Stimulated activated CD8-positive, alpha-beta memory T cell treated with anti-CD3 and anti-CD28 coated beads, Interleukin-4, amount 100 ng/mL, for 4 hours (primary cell): ENCODE data around the gene CHURC1.

Source experiments
- DNase-seq, 2 donors: peaks; one replicate each; pipeline ENCODE4 v3.0.0-alpha.2; 2020; ENCODE audit warnings: low read depth in 2 of 2, low spot score in 1 of 2

Gene CHURC1

GRCh38 chr14:64954491-64955240 is 40.4 kb downstream of the CHURC1 start:
- DNase-seq: no peak

GRCh38 chr14:64955297-64955696 is 41.0 kb downstream of the CHURC1 start:
- DNase-seq: no peak

GRCh38 chr14:64956697-64957406 is 42.6 kb downstream of the CHURC1 start:
- DNase-seq: no peak

DNA sequence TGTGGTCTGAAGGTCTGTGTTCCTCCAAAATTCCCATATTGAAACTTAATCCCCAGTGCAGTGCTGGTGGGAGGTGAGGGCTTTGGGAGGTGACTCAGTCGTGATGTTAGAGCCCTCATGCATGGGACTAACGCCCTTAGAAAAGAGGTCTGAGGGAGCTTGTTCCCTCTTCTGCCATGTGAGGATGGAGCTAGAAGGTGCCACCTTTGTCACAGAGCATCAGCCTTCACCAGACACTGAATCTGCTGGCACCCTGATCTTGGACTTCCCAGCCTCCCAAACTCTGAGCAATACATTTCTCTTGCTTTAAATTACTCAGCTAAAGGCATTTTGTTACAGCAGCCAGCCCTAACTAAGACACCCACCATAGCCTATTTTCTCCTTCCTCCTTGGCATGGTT is 43.9 kb downstream of the CHURC1 start:
- no peak for DNase-seq

GRCh38 chr14:64958743-64959142 is 44.5 kb downstream of the CHURC1 start:
- DNase-seq: no peak

- no peak for DNase-seq
Observed at GRCh38 chr14:64960762-64961276, 46.6 kb downstream of the CHURC1 start.

- DNase-seq: no peak
Observed at GRCh38 chr14:64963611-64964010, 49.4 kb downstream of the CHURC1 start.

DNA sequence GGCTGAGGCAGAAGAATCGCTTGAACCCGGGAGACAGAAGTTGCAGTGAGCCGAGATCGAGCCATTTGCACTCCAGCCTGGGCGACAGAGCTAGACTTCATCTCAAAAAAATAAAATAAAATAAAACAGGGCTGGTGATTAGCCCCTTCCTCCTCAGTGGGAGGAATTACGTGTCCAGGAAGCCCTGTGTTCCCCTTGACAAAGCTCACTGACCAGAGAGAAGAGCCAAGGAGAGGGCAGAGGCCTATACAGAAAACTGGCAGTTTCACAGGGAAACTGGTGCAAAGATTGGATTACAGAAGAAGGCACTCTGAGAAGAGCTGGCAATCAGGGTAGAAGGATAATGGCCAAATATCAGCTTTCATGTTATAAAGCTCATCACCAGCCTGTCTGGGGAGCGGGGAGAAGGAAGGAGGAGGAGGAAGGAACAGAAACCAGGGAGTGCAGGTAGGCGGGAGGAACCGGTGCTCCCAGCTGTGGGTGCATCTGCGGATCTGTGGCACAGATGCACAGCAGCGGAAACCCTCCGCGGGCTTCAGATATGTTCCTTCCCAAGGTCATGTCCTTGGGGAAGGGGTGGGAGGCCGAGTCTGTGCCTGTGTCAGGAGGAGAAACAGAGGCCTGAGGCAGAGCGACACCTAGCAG is 51.2 kb downstream of the CHURC1 start:
- no peak for DNase-seq

- no peak for DNase-seq
Observed at GRCh38 chr14:64966976-64967375, 52.7 kb downstream of the CHURC1 start.

- no peak for DNase-seq
Observed at GRCh38 chr14:64968167-64968566, 53.9 kb downstream of the CHURC1 start.

DNA sequence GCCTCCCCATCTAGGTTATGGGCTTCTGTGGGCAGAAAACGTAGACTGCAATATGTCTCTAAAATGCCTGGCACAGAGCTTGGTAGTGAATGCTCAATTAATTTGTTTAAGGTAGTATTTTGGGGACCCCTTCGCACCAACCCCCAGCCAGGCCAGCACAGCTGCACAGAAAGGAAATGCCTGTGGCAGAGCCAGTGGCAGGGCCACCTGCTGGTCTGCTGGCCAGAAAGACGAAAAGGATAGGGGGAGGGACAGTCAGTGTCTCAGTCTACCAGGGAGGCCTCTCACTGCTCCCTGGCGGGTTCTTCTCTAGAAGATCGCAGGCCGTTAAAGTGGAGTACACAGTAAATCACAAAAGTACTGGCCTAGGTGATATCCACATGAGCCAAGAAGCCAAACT is 54.4 kb downstream of the CHURC1 start:
- DNase-seq: no peak

DNA sequence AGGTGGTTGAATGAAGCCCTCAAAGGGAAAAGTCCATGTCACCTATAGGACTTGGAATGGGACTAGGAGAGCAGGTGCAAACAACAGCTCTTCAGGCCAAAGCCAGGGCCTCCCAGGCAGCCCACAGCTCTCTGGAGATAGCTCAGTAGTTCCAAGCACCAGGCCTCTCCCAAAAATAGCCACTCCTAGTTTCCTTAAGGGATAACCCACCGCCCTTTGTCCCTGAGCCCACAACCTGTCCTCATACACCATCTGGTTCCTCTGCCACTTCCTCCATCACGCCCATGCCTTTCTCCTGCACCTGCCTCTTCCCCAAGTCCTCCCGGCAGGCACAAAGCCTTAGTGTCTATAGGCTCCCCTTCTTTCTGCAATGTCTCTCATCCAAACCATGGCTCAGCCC is 55.8 kb downstream of the CHURC1 start:
- DNase-seq: no peak

- no peak for DNase-seq
Observed at GRCh38 chr14:64970776-64971477, 56.7 kb downstream of the CHURC1 start.

DNA sequence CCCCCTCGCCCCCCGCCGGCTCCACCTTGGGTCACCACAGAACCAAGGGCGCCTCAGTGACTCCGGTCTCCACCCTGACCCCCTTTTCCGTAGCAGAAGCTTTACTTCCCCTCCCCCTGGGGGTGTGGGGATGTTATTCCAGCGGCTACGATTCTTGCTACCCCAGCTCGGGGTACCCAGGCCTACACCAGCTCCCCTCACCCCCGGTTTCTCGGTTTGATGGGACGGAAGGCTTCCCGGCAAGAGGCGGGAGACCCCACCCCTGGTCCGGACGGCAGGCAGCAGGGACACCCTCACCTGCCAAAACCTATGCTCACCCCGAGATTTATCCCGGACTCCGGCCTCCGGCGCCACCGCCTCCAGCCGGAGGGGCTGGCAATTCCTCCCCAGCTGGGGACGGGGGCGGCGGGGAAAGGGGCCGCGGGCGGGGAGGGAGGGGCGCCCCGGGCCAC is 57.3 kb downstream of the CHURC1 start:
- DNase-seq: no peak

- DNase-seq: peak in 1 of 2 donors; percentile 16
Observed at GRCh38 chr14:64971943-64972791, 57.9 kb downstream of the CHURC1 start, which contains the start of gene RAB15. Gene RAB15, minus strand, starts transcription at chr14:64972336. Its CDS starts 260 bp downstream, at chr14:64972076.

DNA sequence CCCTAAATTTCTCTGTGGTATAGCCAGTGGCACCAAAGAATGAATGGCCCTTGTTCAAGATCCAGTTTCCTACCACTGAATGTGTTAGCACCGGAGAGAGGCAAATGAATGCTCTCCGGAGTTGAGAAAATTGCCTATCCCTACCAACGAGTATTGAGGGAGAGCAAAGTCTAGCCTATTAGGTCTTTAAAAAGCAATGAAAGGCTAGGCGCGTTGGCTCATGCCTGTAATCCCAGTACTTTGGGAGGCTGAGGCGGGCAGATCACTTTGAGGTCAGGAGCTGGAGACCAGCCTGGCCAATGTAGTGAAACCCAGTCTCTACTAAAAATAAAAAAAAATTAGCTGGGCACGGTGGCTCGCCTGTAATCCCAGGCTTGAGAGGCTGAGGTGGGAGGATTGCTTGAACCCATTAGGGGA is 58.8 kb downstream of the CHURC1 start:
- DNase-seq: no peak

DNA sequence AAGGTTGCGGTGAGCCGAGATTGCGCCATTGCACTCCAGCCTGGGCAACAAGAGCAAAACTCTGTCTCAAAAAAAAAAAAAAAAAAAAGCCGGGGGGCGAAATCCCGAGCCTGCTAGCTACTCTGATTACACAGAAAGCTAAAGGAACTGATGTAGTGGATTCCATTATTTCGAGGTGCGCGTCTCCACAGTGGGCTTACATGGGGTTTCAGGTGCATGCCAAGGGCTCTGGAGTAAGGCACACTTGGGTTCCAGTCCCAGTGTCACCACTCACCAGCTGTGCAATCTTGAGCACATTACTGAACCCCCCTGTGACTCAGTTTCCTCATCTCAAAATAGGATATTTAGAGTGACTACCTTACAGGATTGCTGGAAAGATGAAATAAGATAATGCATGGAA is 59.6 kb downstream of the CHURC1 start:
- no peak for DNase-seq

DNA sequence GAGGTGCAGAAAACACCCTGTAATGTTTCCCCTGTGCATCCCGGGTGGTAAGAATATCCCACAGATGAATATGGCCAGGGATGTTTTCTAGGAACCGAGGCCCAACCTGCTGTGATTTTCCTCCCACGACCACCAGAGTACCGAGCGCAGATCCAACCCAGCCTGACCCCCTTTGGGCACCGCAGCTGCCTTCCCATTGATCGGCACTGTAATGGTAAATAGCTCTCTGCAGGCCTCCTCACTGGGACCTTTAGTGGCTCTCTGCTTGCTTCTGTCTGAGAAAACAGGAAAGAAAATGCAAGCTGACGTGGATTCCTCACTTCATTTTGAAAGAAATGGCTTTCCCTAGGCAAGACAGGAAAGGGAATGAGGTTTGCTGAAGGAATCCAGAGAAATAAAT is 60.3 kb downstream of the CHURC1 start:
- no peak for DNase-seq

GRCh38 chr14:64979336-64980074 is 65.2 kb downstream of the CHURC1 start:
- no peak for DNase-seq
